DOHH2 (cell line): ENCODE results near the gene CDO1.

Source experiments
- H3F3A ChIP-seq: fragments of 200-600 bp; sonication (generic), shearing (Covaris generic); 2 replicates; pipeline ENCODE4 v1.6.0; 2016; ENCODE audit warnings: antibody characterized with exemption, mild to moderate bottlenecking; ENCODE audit not compliant: control insufficient read depth, insufficient read depth
- H3K27ac ChIP-seq: fragments of 200-600 bp; sonication (generic); 2 replicates; pipeline ENCODE4 v1.5.1; 2014; ENCODE audit warnings: low read depth, mild to moderate bottlenecking, low read length, moderate library complexity
- H3K27me3 ChIP-seq: fragments of 200-600 bp; sonication (generic); 2 replicates; pipeline ENCODE4 v1.6.1; 2014; ENCODE audit warnings: mild to moderate bottlenecking, low read length, mixed read lengths; ENCODE audit not compliant: control insufficient read depth
- H3K36me3 ChIP-seq: fragments of 200-600 bp; sonication (generic); 2 replicates; pipeline ENCODE4 v1.6.1; 2014; ENCODE audit warnings: mild to moderate bottlenecking, low read length, moderate library complexity, mixed read lengths; ENCODE audit not compliant: control insufficient read depth
- H3K4me1 ChIP-seq: fragments of 200-600 bp; sonication (generic); 2 replicates; pipeline ENCODE4 v1.6.1; 2014; ENCODE audit warnings: mild to moderate bottlenecking, low read length, mixed read lengths; ENCODE audit not compliant: control insufficient read depth
- H3K4me2 ChIP-seq: fragments of 200-600 bp; sonication (generic); 2 replicates; pipeline ENCODE4 v1.6.0; 2014; ENCODE audit warnings: mild to moderate bottlenecking, low read length, moderate library complexity
- H3K4me3 ChIP-seq: fragments of 200-600 bp; sonication (generic); 2 replicates; pipeline ENCODE4 v1.5.1; 2014; ENCODE audit warnings: mild to moderate bottlenecking, low read length, mixed read lengths
- H3K79me2 ChIP-seq: fragments of 200-600 bp; sonication (generic); 2 replicates; pipeline ENCODE4 v1.6.1; 2014; ENCODE audit warnings: mild to moderate bottlenecking, low read length, mixed read lengths; ENCODE audit not compliant: control insufficient read depth
- H3K9me2 ChIP-seq: fragments of 200-600 bp; sonication (generic); replicated peaks from 2 replicates; pipeline ENCODE4 v1.6.1; 2014; ENCODE audit warnings: mild to moderate bottlenecking, low read length, mixed read lengths; ENCODE audit not compliant: control insufficient read depth
- H3K9me3 ChIP-seq: fragments of 200-600 bp; sonication (generic); 2 replicates; pipeline ENCODE4 v1.6.1; 2014; ENCODE audit warnings: antibody characterized with exemption, low read length, mixed read lengths; ENCODE audit not compliant: control insufficient read depth, insufficient read depth
- H4K20me1 ChIP-seq: fragments of 200-600 bp; sonication (generic); 2 replicates; pipeline ENCODE4 v1.6.0; 2014; ENCODE audit warnings: low read depth, mild to moderate bottlenecking, antibody characterized with exemption, low read length, moderate library complexity; ENCODE audit not compliant: control insufficient read depth, insufficient read depth
- EZH2phosphoT487 ChIP-seq: fragments of 200-600 bp; sonication (generic); IDR thresholded peaks from 2 replicates; pipeline ENCODE4 v1.6.1; 2017; ENCODE audit warnings: borderline replicate concordance, mild to moderate bottlenecking, antibody characterized with exemption, low read length, moderate library complexity, mixed read lengths
- TF ChIP-seq, protein P1 (sequence below): fragments of 200-600 bp; sonication (generic); IDR thresholded peaks from one replicate; pipeline ENCODE4 v1.5.1; 2014; ENCODE audit warnings: antibody characterized with exemption, mild to moderate bottlenecking, low read depth, low read length; ENCODE audit not compliant: poor library complexity, severe bottlenecking

The CDO1 gene

DNA sequence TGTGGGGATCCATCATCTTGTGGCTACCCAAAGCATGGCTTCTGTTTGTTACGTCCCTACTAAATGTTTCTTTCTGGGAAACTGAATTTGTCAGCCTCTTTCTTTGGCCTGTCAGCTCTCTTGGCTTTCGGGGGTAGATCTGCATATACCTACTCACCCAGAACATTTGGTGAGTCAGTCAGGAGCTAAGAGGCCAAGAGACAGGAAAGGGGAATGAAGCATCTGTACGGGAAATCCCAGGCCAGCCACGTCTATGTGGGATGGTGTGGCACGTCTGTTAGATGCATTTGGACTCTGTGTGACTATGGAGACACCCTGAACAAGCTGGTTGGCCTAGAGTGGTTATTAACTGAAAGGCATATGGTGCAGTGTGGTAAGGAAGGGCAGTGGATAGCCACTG lies 58.1 kb downstream of the CDO1 start:
- Histone ChIP-seq H3K27ac (no peak overlapping the region), H3K27me3 (no peaks in the 10 kb centered on the region), H3K4me2 (no peak overlapping the region), H4K20me1 (no peaks in the 10 kb centered on the region), H3K4me1 (no peaks in the 10 kb centered on the region), H3K9me3 (peaks cover 6% of the 10 kb centered on the region; the same call in 1 of the 2 replicates), H3K79me2 (no peaks in the 10 kb centered on the region), H3K4me3 (no peak overlapping the region), H3F3A (no peaks in the 10 kb centered on the region), H3K36me3 (no peaks in the 10 kb centered on the region), H3K9me2 (no peaks in the 10 kb centered on the region)
- TF ChIP-seq, protein P1, sequence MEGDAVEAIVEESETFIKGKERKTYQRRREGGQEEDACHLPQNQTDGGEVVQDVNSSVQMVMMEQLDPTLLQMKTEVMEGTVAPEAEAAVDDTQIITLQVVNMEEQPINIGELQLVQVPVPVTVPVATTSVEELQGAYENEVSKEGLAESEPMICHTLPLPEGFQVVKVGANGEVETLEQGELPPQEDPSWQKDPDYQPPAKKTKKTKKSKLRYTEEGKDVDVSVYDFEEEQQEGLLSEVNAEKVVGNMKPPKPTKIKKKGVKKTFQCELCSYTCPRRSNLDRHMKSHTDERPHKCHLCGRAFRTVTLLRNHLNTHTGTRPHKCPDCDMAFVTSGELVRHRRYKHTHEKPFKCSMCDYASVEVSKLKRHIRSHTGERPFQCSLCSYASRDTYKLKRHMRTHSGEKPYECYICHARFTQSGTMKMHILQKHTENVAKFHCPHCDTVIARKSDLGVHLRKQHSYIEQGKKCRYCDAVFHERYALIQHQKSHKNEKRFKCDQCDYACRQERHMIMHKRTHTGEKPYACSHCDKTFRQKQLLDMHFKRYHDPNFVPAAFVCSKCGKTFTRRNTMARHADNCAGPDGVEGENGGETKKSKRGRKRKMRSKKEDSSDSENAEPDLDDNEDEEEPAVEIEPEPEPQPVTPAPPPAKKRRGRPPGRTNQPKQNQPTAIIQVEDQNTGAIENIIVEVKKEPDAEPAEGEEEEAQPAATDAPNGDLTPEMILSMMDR = no peak
- no peak for TF ChIP-seq EZH2phosphoT487

DNA sequence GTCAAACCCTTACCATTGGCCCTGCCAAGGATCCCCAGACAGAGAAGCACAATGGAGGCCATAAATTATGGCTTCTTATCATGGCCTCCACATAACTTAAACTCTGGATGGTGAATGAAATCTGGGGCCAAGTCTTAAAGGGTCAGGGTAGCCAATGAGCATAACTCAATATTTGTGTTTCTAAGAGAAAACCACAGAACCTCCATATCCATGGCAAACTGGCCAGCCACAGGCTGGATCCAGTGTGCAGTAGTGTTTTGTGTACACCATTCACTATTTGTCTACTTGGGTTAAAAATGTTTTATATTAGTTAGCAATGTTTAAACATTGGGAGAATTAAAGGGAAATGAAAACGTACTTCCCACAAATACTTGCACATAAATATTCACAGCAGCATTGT lies 60.8 kb downstream of the CDO1 start:
- Histone ChIP-seq H3K27ac (no peak overlapping the region), H3K4me2 (no peak overlapping the region)
- no peak for TF ChIP-seq EZH2phosphoT487
- TF ChIP-seq, protein P1 = no peak

More for the DNA sequence above, 60.8 kb downstream of the CDO1 start:
- Histone ChIP-seq H3K79me2 (no peaks in the 10 kb centered on the region), H4K20me1 (no peaks in the 10 kb centered on the region), H3K36me3 (no peaks in the 10 kb centered on the region), H3K9me3 (no peaks in the 10 kb centered on the region), H3K4me3 (no peak overlapping the region), H3K4me1 (no peaks in the 10 kb centered on the region), H3F3A (no peaks in the 10 kb centered on the region), H3K27me3 (no peaks in the 10 kb centered on the region), H3K9me2 (no peaks in the 10 kb centered on the region)
